B cell (primary cell): Measurements from ENCODE around the gene ENOX1. TPM values are rescaled to one million over a fixed set of nuclear protein-coding genes. Genes with fewer than 3 reads are reported as not detected.

Experiments used
- ATAC-seq: fragments of 200-7000 bp; cut with Tn5 transposase; one replicate; pipeline ENCODE4 v1.10.0; 2021; ENCODE audit warnings: low read depth, mild to moderate bottlenecking, moderate number of reproducible peaks, moderate library complexity
- CTCF ChIA-PET: fragments of 350-600 bp; sonication (Branson Sonifier 250); formaldehyde crosslinking; loops from one replicate; lab custom pipeline; 2021; ENCODE audit warnings: antibody characterized with exemption, inconsistent platforms; lab: Charles Lee
- POLR2A ChIA-PET: fragments of 350-600 bp; sonication (Branson Sonifier 250); formaldehyde crosslinking; loops from one replicate; lab custom pipeline; 2021; ENCODE audit warnings: antibody characterized with exemption; lab: Charles Lee
- DNase-seq: peaks from one replicate; pipeline ENCODE4 v3.0.0; 2013
- H2AFZ ChIP-seq: 2 replicates; pipeline ENCODE4 v1.6.1; 2012; ENCODE audit warnings: mild to moderate bottlenecking, low read depth, low read length; ENCODE audit not compliant: insufficient read depth, poor library complexity, severe bottlenecking
- H3K27ac ChIP-seq, 2 donors: 1 replicate in 1 of 2; 2 replicates in 1 of 2; pipeline ENCODE4 v1.5.1; 2012 to 2013; ENCODE audit warnings: low read length in 2 of 2, mild to moderate bottlenecking in 2 of 2, moderate library complexity in 1 of 2
- H3K27me3 ChIP-seq, 4 experiments: fragments of 200-600 bp in 1 of 4; sonication (generic) in 1 of 4; replicated peaks in 1 of 4; 1 replicate in 2 of 4; 2 replicates in 2 of 4; pipeline versions ENCODE4 v1.6.1 to v1.7.0; 2013 to 2016; ENCODE audit warnings: low read length in 3 of 4, mild to moderate bottlenecking in 2 of 4, mixed read lengths in 1 of 4, moderate library complexity in 1 of 4; ENCODE audit not compliant: insufficient read depth in 4 of 4, control insufficient read depth in 3 of 4; ENCODE audit errors: control extremely low read depth in 1 of 4
- H3K36me3 ChIP-seq, 2 experiments: replicated peaks in 1 of 2; 1 replicate in 1 of 2; 2 replicates in 1 of 2; pipeline versions ENCODE4 v1.6.1 to v1.7.1; 2013; ENCODE audit warnings: low read length in 1 of 2; ENCODE audit not compliant: insufficient read depth in 2 of 2, control insufficient read depth in 1 of 2; ENCODE audit errors: control extremely low read depth in 1 of 2, extremely low read depth in 1 of 2
- H3K4me1 ChIP-seq, 2 donors: fragments of 200-600 bp in 1 of 2; sonication (generic) in 1 of 2; 1 replicate in 1 of 2; 2 replicates in 1 of 2; pipeline versions ENCODE4 v1.5.1 to v1.6.1; 2013 to 2017; ENCODE audit warnings: low read length in 2 of 2; ENCODE audit not compliant: control insufficient read depth in 2 of 2, insufficient read depth in 2 of 2
- H3K4me2 ChIP-seq: replicated peaks from 2 replicates; pipeline ENCODE3; 2012; ENCODE audit warnings: mild to moderate bottlenecking, low read depth, low read length; ENCODE audit not compliant: poor library complexity, severe bottlenecking
- H3K4me3 ChIP-seq, 5 experiments: fragments of 200-600 bp in 1 of 5; sonication (generic) in 1 of 5; 1 replicate in 3 of 5; 2 replicates in 2 of 5; pipeline versions ENCODE4 v1.5.1 to v1.7.0; 2011 to 2016; ENCODE audit warnings: low read length in 4 of 5, mild to moderate bottlenecking in 4 of 5, low read depth in 2 of 5, control low read depth in 1 of 5, moderate library complexity in 1 of 5; ENCODE audit not compliant: insufficient read depth in 1 of 5; ENCODE audit errors: control extremely low read depth in 1 of 5, extremely low read depth in 1 of 5
- H3K79me2 ChIP-seq: fragments of 200-600 bp; sonication (generic); one replicate; pipeline ENCODE4 v1.6.0; 2016; ENCODE audit warnings: low read length; ENCODE audit not compliant: control insufficient read depth, insufficient read depth
- H3K9ac ChIP-seq: fragments of 200-600 bp; sonication (generic); 2 replicates; pipeline ENCODE4 v1.6.1; 2017; ENCODE audit warnings: mild to moderate bottlenecking, low read length, moderate library complexity
- H3K9me3 ChIP-seq, 3 donors: one replicate each; pipeline versions ENCODE4 v1.6.1 to v1.7.1; 2013; ENCODE audit warnings: low read length in 2 of 3; ENCODE audit not compliant: control insufficient read depth in 2 of 3, insufficient read depth in 1 of 3; ENCODE audit errors: control extremely low read depth in 1 of 3
- H4K20me1 ChIP-seq: 2 replicates; pipeline ENCODE4 v1.6.0; 2012; ENCODE audit warnings: mild to moderate bottlenecking, low read length; ENCODE audit not compliant: insufficient read depth, control insufficient read depth, poor library complexity, severe bottlenecking
- H3K27ac Mint-ChIP-seq: one replicate; pipeline ENCODE4 v1.8.0; 2021; ENCODE audit warnings: mixed read lengths
- H3K27me3 Mint-ChIP-seq: one replicate; pipeline ENCODE4 v1.8.0; 2021; ENCODE audit warnings: mixed read lengths
- H3K4me1 Mint-ChIP-seq: one replicate; pipeline ENCODE4 v1.8.0; 2021; ENCODE audit warnings: mixed read lengths
- H3K4me3 Mint-ChIP-seq: one replicate; pipeline ENCODE4 v1.8.0; 2021; ENCODE audit warnings: mixed read lengths
- H3K9me3 Mint-ChIP-seq: one replicate; pipeline ENCODE4 v1.8.0; 2022; ENCODE audit warnings: mixed read lengths; ENCODE audit not compliant: insufficient read depth
- EZH2 ChIP-seq: IDR thresholded peaks from 2 replicates; pipeline ENCODE4 v1.6.1; 2012; ENCODE audit warnings: borderline replicate concordance, low read depth, mild to moderate bottlenecking, moderate library complexity, low read length; ENCODE audit not compliant: insufficient read depth, poor library complexity, severe bottlenecking
- WGBS: methylation state at CpG from one replicate; pipeline ENCODE4 v1.1.5; 2013; ENCODE audit warnings: missing lambda C conversion rate; ENCODE audit not compliant: insufficient coverage; 5-methylcytosine and 5-hydroxymethylcytosine counted together
- intact Hi-C: fragments of 100-400 bp; cut with micrococcal nuclease; formaldehyde crosslinking; loops from one replicate; pipeline ENCODE4 v1.10.0; 2022
- polyA plus RNA-seq: library from polyadenylated mRNA; depleted of rRNA; stranded (reverse); fragments of >200 nt; gene quantifications from 2 replicates; pipeline ENCODE4 v1.2.3, GENCODE V29; 2012
- total RNA-seq, 2 donors: library from RNA; stranded (reverse); fragments of 120-200 nt in 1 of 2; gene quantifications; 1 replicate in 1 of 2; 2 replicates in 1 of 2; pipeline versions ENCODE4 v1.2.3 to v1.2.4, GENCODE V29; 2013 to 2022
- TF ChIP-seq, protein P1 (sequence below): fragments of 200-600 bp; IDR thresholded peaks from one replicate; pipeline ENCODE4 v1.8.0; 2022; ENCODE audit warnings: antibody characterized with exemption, mild to moderate bottlenecking

Gene ENOX1
- total and polyA plus RNA-seq, 2 donors (not counting 1 experiment from before 2014, with no cell fraction given), result not detected

DNA sequence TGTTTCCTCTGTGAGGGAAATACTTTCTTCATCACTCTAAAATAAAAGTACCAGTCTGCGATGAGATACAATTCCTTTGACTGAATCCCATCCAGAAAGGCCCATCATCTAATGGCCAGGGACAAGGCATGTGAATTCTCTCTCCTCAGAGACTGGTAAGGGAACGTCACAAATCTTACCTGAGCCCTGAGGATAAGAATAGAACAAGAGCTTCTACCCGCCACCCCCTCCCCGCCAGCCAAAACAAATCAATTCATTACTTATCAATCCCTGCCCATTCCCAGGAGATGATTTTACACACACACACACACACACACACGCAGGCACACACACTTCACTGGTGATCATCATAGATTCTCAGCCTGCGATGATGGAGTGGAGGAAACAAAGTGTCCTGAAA lies 564.7 kb downstream of the ENOX1 start:
- Histone ChIP-seq H3K27ac (no peak overlapping the region), H3K79me2 (no peaks in the 10 kb centered on the region), H3K36me3 (no peaks in the 10 kb centered on the region), H3K9me3 (no peaks in the 10 kb centered on the region), H4K20me1 (no peaks in the 10 kb centered on the region), H3K27me3 (no peaks in the 10 kb centered on the region), H3K4me1 (no peaks in the 10 kb centered on the region), H3K4me3 (no peak overlapping the region), H3K4me2 (no peak overlapping the region), H2AFZ (no peak overlapping the region), H3K9ac (no peak overlapping the region)
- TF ChIP-seq EZH2, result no peak
- TF ChIP-seq, protein P1, sequence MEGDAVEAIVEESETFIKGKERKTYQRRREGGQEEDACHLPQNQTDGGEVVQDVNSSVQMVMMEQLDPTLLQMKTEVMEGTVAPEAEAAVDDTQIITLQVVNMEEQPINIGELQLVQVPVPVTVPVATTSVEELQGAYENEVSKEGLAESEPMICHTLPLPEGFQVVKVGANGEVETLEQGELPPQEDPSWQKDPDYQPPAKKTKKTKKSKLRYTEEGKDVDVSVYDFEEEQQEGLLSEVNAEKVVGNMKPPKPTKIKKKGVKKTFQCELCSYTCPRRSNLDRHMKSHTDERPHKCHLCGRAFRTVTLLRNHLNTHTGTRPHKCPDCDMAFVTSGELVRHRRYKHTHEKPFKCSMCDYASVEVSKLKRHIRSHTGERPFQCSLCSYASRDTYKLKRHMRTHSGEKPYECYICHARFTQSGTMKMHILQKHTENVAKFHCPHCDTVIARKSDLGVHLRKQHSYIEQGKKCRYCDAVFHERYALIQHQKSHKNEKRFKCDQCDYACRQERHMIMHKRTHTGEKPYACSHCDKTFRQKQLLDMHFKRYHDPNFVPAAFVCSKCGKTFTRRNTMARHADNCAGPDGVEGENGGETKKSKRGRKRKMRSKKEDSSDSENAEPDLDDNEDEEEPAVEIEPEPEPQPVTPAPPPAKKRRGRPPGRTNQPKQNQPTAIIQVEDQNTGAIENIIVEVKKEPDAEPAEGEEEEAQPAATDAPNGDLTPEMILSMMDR, result no peak
- intact Hi-C loops, result no loop called here
- no peak overlapping the region for H3K27ac Mint-ChIP-seq
- POLR2A ChIA-PET, result no interaction called here
- H3K9me3 Mint-ChIP-seq, result no peaks in the 10 kb centered on the region
- 84% methylated on average over 2 of the region's 6 CpGs for WGBS
- H3K27me3 Mint-ChIP-seq, result peaks cover 19% of the 10 kb centered on the region
- ATAC-seq (no peak), DNase-seq (no peak)
- H3K4me1 Mint-ChIP-seq, result no peaks in the 10 kb centered on the region
- CTCF ChIA-PET, result no interaction called here
- H3K4me3 Mint-ChIP-seq, result no peak overlapping the region

DNA sequence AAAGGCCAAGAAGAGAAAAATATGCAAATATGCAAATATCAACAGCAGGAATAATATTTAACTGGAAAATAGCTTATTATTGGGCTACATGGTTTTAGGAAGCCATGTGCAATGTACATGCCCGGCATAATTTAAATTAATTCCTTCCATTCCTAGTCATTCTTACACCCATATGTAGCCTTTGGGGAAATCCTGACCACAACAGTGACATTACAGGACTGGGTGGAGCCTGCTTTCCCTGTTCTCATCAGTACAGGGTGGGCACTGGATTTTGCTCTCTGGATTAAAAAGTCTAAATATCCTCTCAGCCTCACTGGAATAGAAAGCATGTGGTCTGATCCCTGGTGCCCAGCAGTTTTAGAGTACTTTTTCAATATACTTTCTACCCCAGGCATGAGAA lies 565.2 kb downstream of the ENOX1 start:
- H3K27ac ChIP-seq, result no peak overlapping the region
- no peak overlapping the region for H3K4me3 ChIP-seq
- WGBS, result no CpG with 5 or more reads among the region's 1 CpG
- Mint-ChIP-seq H3K4me3 (no peak overlapping the region), H3K27ac (no peak overlapping the region), H3K9me3 (no peaks in the 10 kb centered on the region), H3K27me3 (peaks cover 19% of the 10 kb centered on the region), H3K4me1 (no peaks in the 10 kb centered on the region)
- no peaks in the 10 kb centered on the region for H3K4me1 ChIP-seq
- no peak overlapping the region for H2AFZ ChIP-seq
- no peak for ATAC-seq
- H3K9me3 ChIP-seq, result no peaks in the 10 kb centered on the region
- H3K27me3 ChIP-seq, result no peaks in the 10 kb centered on the region
- H3K36me3 ChIP-seq, result no peaks in the 10 kb centered on the region
- no peak overlapping the region for H3K9ac ChIP-seq
- intact Hi-C loops, result no loop called here
- no peaks in the 10 kb centered on the region for H3K79me2 ChIP-seq
- H4K20me1 ChIP-seq, result no peaks in the 10 kb centered on the region
- no peak overlapping the region for H3K4me2 ChIP-seq
- POLR2A ChIA-PET, result no interaction called here
- no peak for DNase-seq
- CTCF ChIA-PET, result no interaction called here
- TF ChIP-seq EZH2, result no peak
- TF ChIP-seq, protein P1, result no peak
